IMR-90 (cell line): ENCODE measurements around the gene SMAP1. TPM values are rescaled to one million over a fixed set of nuclear protein-coding genes. Genes with fewer than 3 reads are reported as not detected.

Source experiments
- ATAC-seq: fragments of 200-7000 bp; cut with Tn5 transposase; 2 replicates; pipeline ENCODE4 v1.9.1; 2020; ENCODE audit warnings: low read depth, mild to moderate bottlenecking, moderate library complexity
- BruUV-seq: library from RNA; stranded (reverse); fragments of 400-500 nt; replicated peaks from 2 replicates; lab custom pipeline; 2021; lab: Mats Ljungman, UMichigan
- CTCF ChIA-PET: fragments of 300-600 bp; formaldehyde crosslinking; extraction: SDS; loops from one replicate; lab custom pipeline; 2021; ENCODE audit warnings: antibody characterized with exemption; lab: Yijun Ruan, JAX
- POLR2A ChIA-PET: fragments of 300-600 bp; sonication (Branson Sonifier 250); formaldehyde crosslinking; loops from one replicate; lab custom pipeline; 2022; ENCODE audit warnings: antibody characterized with exemption; ENCODE audit not compliant: unreplicated experiment; lab: Charles Lee
- DNase-seq: peaks from one replicate; pipeline ENCODE4 v3.0.0; 2013
- H2AFZ ChIP-seq: replicated peaks from 2 replicates; pipeline ENCODE3; 2013; ENCODE audit warnings: low read length, mild to moderate bottlenecking; ENCODE audit not compliant: poor library complexity
- H2AK5ac ChIP-seq: 2 replicates; pipeline ENCODE4 v1.6.1; 2013; ENCODE audit warnings: low read depth, low read length, inconsistent platforms
- H2AK9ac ChIP-seq: replicated peaks from 2 replicates; pipeline ENCODE3; 2013; ENCODE audit warnings: mild to moderate bottlenecking, low read depth, low read length, moderate library complexity; ENCODE audit not compliant: poor library complexity
- H2BK120ac ChIP-seq: 2 replicates; pipeline ENCODE4 v1.6.1; 2013; ENCODE audit warnings: low read depth, low read length, inconsistent platforms
- H2BK15ac ChIP-seq: 3 replicates; pipeline ENCODE4 v1.6.1; 2013; ENCODE audit warnings: low read depth, low read length, inconsistent platforms
- H2BK20ac ChIP-seq: 2 replicates; pipeline ENCODE4 v1.6.1; 2013; ENCODE audit warnings: low read depth, mild to moderate bottlenecking, inconsistent platforms, low read length, moderate library complexity
- H2BK5ac ChIP-seq: 2 replicates; pipeline ENCODE4 v1.6.1; 2013; ENCODE audit warnings: mild to moderate bottlenecking, low read depth, low read length, inconsistent platforms; ENCODE audit not compliant: poor library complexity, severe bottlenecking
- H3K14ac ChIP-seq: replicated peaks from 2 replicates; pipeline ENCODE4 v1.6.1; 2013; ENCODE audit warnings: low read depth, low read length, inconsistent platforms
- H3K18ac ChIP-seq: 2 replicates; pipeline ENCODE4 v1.6.1; 2013; ENCODE audit warnings: low read depth, low read length, control low read depth
- H3K23ac ChIP-seq: 2 replicates; pipeline ENCODE4 v1.6.1; 2013; ENCODE audit warnings: low read depth, low read length, inconsistent platforms
- H3K27ac ChIP-seq: 2 replicates; pipeline ENCODE4 v1.5.1; 2013; ENCODE audit warnings: mild to moderate bottlenecking, control low read depth, low read length; ENCODE audit not compliant: insufficient read depth
- H3K27me3 ChIP-seq: 2 replicates; pipeline ENCODE4 v1.6.1; 2013; ENCODE audit warnings: low read length; ENCODE audit not compliant: control insufficient read depth, insufficient read depth
- H3K36me3 ChIP-seq: 2 replicates; pipeline ENCODE4 v1.6.1; 2013; ENCODE audit warnings: low read length, mixed read lengths; ENCODE audit not compliant: control insufficient read depth, insufficient read depth
- H3K4ac ChIP-seq: 2 replicates; pipeline ENCODE4 v1.6.1; 2013; ENCODE audit warnings: low read depth, low read length, inconsistent platforms
- H3K4me1 ChIP-seq: 2 replicates; pipeline ENCODE4 v1.6.1; 2013; ENCODE audit warnings: low read length, mixed read lengths; ENCODE audit not compliant: control insufficient read depth, insufficient read depth
- H3K4me2 ChIP-seq: 2 replicates; pipeline ENCODE4 v1.6.1; 2013; ENCODE audit warnings: low read depth, mild to moderate bottlenecking, control low read depth, low read length, moderate library complexity
- H3K4me3 ChIP-seq: 2 replicates; pipeline ENCODE4 v1.5.1; 2013; ENCODE audit warnings: low read depth, mild to moderate bottlenecking, control low read depth, low read length, moderate library complexity; ENCODE audit not compliant: insufficient read depth
- H3K56ac ChIP-seq: 2 replicates; pipeline ENCODE4 v1.6.1; 2013; ENCODE audit warnings: low read length, inconsistent platforms; ENCODE audit not compliant: insufficient read depth; ENCODE audit errors: extremely low read depth
- H3K79me1 ChIP-seq, 2 experiments: 2 replicates each; pipeline ENCODE4 v1.6.1; 2013; ENCODE audit warnings: low read length in 2 of 2, inconsistent platforms in 1 of 2, low read depth in 1 of 2
- H3K9ac ChIP-seq: 2 replicates; pipeline ENCODE4 v1.6.1; 2013; ENCODE audit warnings: low read depth, low read length, control low read depth
- H3K9me1 ChIP-seq: 2 replicates; pipeline ENCODE4 v1.6.1; 2013; ENCODE audit warnings: low read length, inconsistent platforms; ENCODE audit not compliant: insufficient read depth
- H3K9me3 ChIP-seq: 2 replicates; pipeline ENCODE4 v1.6.1; 2013; ENCODE audit warnings: low read length; ENCODE audit not compliant: control insufficient read depth, insufficient read depth
- H4K20me1 ChIP-seq: 2 replicates; pipeline ENCODE4 v1.6.1; 2013; ENCODE audit warnings: low read length, inconsistent platforms; ENCODE audit not compliant: insufficient read depth
- H4K5ac ChIP-seq: 2 replicates; pipeline ENCODE4 v1.6.1; 2013; ENCODE audit warnings: mild to moderate bottlenecking, low read depth, low read length, control low read depth
- H4K8ac ChIP-seq, 2 experiments: 2 replicates each; pipeline ENCODE4 v1.6.1; 2013; ENCODE audit warnings: low read depth in 2 of 2, low read length in 2 of 2, control low read depth in 1 of 2, inconsistent platforms in 1 of 2
- H4K91ac ChIP-seq: 2 replicates; pipeline ENCODE4 v1.6.1; 2013; ENCODE audit warnings: low read depth, low read length, inconsistent platforms; ENCODE audit not compliant: insufficient read depth
- BHLHE40 ChIP-seq: fragments of 150-350 bp; IDR thresholded peaks from 2 replicates; pipeline ENCODE4 v1.6.1; 2016; ENCODE audit warnings: mild to moderate bottlenecking, low read depth, low read length
- CEBPB ChIP-seq: IDR thresholded peaks from 2 replicates; pipeline ENCODE4 v1.6.1; 2012; ENCODE audit warnings: low read depth, low read length, improper control_type of control experiment
- CHD1 ChIP-seq: IDR thresholded peaks from 2 replicates; pipeline ENCODE4 v1.6.1; 2012; ENCODE audit warnings: low read depth, low read length, improper control_type of control experiment
- FOS ChIP-seq: fragments of 150-350 bp; IDR thresholded peaks from 2 replicates; pipeline ENCODE4 v1.6.1; 2016; ENCODE audit warnings: low read depth, low read length
- MAFK ChIP-seq: IDR thresholded peaks from 2 replicates; pipeline ENCODE4 v1.6.1; 2012; ENCODE audit warnings: low read depth, low read length, improper control_type of control experiment
- MAZ ChIP-seq: IDR thresholded peaks from 2 replicates; pipeline ENCODE4 v1.6.1; 2012; ENCODE audit warnings: low read depth, mild to moderate bottlenecking, low read length, improper control_type of control experiment, moderate library complexity, borderline replicate concordance
- MXI1 ChIP-seq: IDR thresholded peaks from 2 replicates; pipeline ENCODE4 v1.6.1; 2012; ENCODE audit warnings: low read depth, mild to moderate bottlenecking, low read length, moderate library complexity, borderline replicate concordance
- NFE2L2 ChIP-seq: fragments of 150-350 bp; IDR thresholded peaks from 2 replicates; pipeline ENCODE4 v1.6.1; 2016; ENCODE audit warnings: low read depth, mild to moderate bottlenecking, low read length
- POLR2A ChIP-seq: IDR thresholded peaks from 2 replicates; pipeline ENCODE4 v1.6.1; 2012; ENCODE audit warnings: mild to moderate bottlenecking, low read depth, low read length
- RAD21 ChIP-seq: IDR thresholded peaks from 2 replicates; pipeline ENCODE4 v1.6.1; 2012; ENCODE audit warnings: low read length, improper control_type of control experiment
- RCOR1 ChIP-seq: IDR thresholded peaks from 2 replicates; pipeline ENCODE4 v1.6.1; 2012; ENCODE audit warnings: mild to moderate bottlenecking, low read length, improper control_type of control experiment; ENCODE audit not compliant: insufficient replicate concordance
- RFX5 ChIP-seq: IDR thresholded peaks from 2 replicates; pipeline ENCODE4 v1.8.0; 2012; ENCODE audit warnings: low read depth, mild to moderate bottlenecking, low read length, moderate library complexity
- SMC3 ChIP-seq: fragments of 150-350 bp; IDR thresholded peaks from 2 replicates; pipeline ENCODE4 v1.6.1; 2016; ENCODE audit warnings: low read depth, mild to moderate bottlenecking, antibody characterized with exemption, low read length, moderate library complexity
- WGBS, 2 experiments: methylation state at CpG; one replicate each; pipeline versions ENCODE4 v1.1.5 to v1.1.7; 2013; ENCODE audit warnings: missing lambda C conversion rate in 2 of 2; ENCODE audit not compliant: insufficient read length in 1 of 2; ENCODE audit errors: extremely low coverage in 2 of 2; 5-methylcytosine and 5-hydroxymethylcytosine counted together
- dilution Hi-C: fragments of 300-500 bp; cut with HindIII; formaldehyde crosslinking; loops from one replicate; pipeline ENCODE4 v1.14.3; 2018; ENCODE audit warnings: low sequenced_read_pairs; ENCODE audit not compliant: unreplicated experiment
- in situ Hi-C: fragments of 300-500 bp; cut with MboI; formaldehyde crosslinking; loops from 3 replicates; pipeline ENCODE4 v1.14.3; 2019; ENCODE audit warnings: low sequenced_read_pairs, inconsistent platforms, mixed read lengths
- intact Hi-C: fragments of 100-400 bp; cut with micrococcal nuclease; formaldehyde crosslinking; loops from 2 replicates; pipeline ENCODE4 v1.10.0; 2022
- polyA plus RNA-seq, 3 experiments: library from polyadenylated mRNA; depleted of rRNA; stranded (reverse); fragments of >200 nt; gene quantifications; 2 replicates each; pipeline ENCODE4 v1.2.3, GENCODE V29; 2012; ENCODE audit warnings: low replicate concordance in 1 of 3
- total RNA-seq: library from RNA; depleted of rRNA; stranded (reverse); fragments of >200 nt; gene quantifications from 2 replicates; pipeline ENCODE4 v1.2.3, GENCODE V29; 2012
- TF ChIP-seq, protein P1 (sequence below): fragments of 150-350 bp; IDR thresholded peaks from 2 replicates; pipeline ENCODE4 v1.6.1; 2017; ENCODE audit warnings: mild to moderate bottlenecking, antibody characterized with exemption, low read length, low read depth
- TF ChIP-seq, protein P2 (sequence below): fragments of 150-350 bp; IDR thresholded peaks from 2 replicates; pipeline ENCODE4 v1.6.1; 2016; ENCODE audit warnings: low read depth, mild to moderate bottlenecking, low read length, moderate library complexity, borderline replicate concordance
- TF ChIP-seq, protein P3 (sequence below): conservative IDR thresholded peaks from 2 replicates; pipeline ENCODE4 v1.5.1; 2012; ENCODE audit warnings: mild to moderate bottlenecking, low read depth, low read length, improper control_type of control experiment

SMAP1 gene
- total and polyA plus RNA-seq, 2 of the 4 experiments (the other 2 are of a cell fraction), result 14.8 to 16.7 TPM

DNA sequence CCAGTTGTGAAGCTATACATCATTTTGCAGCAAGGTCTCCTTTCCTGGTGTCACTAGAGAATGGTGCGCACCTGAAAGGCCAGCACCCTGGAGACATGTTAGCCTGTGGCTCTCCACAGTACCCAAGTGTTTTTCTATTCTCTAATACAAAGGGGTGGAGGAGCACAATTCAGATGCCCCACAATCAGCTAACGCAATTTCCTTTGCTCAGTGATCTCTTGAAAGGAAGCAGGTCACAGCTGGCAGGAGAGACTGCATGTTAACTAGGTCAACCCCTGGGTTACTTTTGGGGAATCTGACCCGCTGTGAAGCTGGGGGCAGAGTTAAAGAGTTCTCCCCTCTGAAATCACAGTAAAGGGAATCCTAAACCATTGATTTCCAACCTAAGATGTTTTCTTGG lies 196.7 kb downstream of the SMAP1 start:
- Histone ChIP-seq H3K4me2 (no peak overlapping the region), H4K20me1 (no peaks in the 10 kb centered on the region), H3K14ac (no peak overlapping the region), H4K8ac (no peak overlapping the region), H3K4me1 (no peaks in the 10 kb centered on the region), H3K18ac (no peak overlapping the region), H3K9ac (no peak overlapping the region), H3K56ac (no peak overlapping the region), H3K23ac (no peak overlapping the region), H3K79me1 (no peaks in the 10 kb centered on the region), H2AK9ac (no peak overlapping the region), H2AK5ac (no peak overlapping the region), H3K27ac (no peak overlapping the region), H2BK120ac (no peak overlapping the region), H3K4ac (no peak overlapping the region), H4K5ac (no peak overlapping the region), H3K9me1 (no peaks in the 10 kb centered on the region), H2BK20ac (no peak overlapping the region), H3K9me3 (no peaks in the 10 kb centered on the region), H3K4me3 (no peak overlapping the region), H3K27me3 (no peaks in the 10 kb centered on the region), H2AFZ (no peak overlapping the region), H2BK5ac (no peak overlapping the region), H3K36me3 (no peaks in the 10 kb centered on the region), H2BK15ac (no peak overlapping the region), H4K91ac (no peak overlapping the region)
- intact Hi-C loops (no loop called here), in situ Hi-C loops (no loop called here), dilution Hi-C loops (no loop called here)
- no peak for TF ChIP-seq MXI1
- TF ChIP-seq BHLHE40, result no peak
- TF ChIP-seq CHD1, result no peak
- no peak for TF ChIP-seq RAD21
- TF ChIP-seq MAFK, result no peak
- no peak for TF ChIP-seq SMC3
- no peak for TF ChIP-seq RFX5
- TF ChIP-seq RCOR1, result no peak
- no peak for TF ChIP-seq MAZ
- TF ChIP-seq FOS, result no peak
- TF ChIP-seq, protein P1, sequence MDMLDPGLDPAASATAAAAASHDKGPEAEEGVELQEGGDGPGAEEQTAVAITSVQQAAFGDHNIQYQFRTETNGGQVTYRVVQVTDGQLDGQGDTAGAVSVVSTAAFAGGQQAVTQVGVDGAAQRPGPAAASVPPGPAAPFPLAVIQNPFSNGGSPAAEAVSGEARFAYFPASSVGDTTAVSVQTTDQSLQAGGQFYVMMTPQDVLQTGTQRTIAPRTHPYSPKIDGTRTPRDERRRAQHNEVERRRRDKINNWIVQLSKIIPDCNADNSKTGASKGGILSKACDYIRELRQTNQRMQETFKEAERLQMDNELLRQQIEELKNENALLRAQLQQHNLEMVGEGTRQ, result no peak
- TF ChIP-seq, protein P2, sequence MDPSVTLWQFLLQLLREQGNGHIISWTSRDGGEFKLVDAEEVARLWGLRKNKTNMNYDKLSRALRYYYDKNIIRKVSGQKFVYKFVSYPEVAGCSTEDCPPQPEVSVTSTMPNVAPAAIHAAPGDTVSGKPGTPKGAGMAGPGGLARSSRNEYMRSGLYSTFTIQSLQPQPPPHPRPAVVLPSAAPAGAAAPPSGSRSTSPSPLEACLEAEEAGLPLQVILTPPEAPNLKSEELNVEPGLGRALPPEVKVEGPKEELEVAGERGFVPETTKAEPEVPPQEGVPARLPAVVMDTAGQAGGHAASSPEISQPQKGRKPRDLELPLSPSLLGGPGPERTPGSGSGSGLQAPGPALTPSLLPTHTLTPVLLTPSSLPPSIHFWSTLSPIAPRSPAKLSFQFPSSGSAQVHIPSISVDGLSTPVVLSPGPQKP, result no peak
- no peak for TF ChIP-seq CEBPB
- no peak for TF ChIP-seq NFE2L2
- no peak for TF ChIP-seq POLR2A
- TF ChIP-seq, protein P3, sequence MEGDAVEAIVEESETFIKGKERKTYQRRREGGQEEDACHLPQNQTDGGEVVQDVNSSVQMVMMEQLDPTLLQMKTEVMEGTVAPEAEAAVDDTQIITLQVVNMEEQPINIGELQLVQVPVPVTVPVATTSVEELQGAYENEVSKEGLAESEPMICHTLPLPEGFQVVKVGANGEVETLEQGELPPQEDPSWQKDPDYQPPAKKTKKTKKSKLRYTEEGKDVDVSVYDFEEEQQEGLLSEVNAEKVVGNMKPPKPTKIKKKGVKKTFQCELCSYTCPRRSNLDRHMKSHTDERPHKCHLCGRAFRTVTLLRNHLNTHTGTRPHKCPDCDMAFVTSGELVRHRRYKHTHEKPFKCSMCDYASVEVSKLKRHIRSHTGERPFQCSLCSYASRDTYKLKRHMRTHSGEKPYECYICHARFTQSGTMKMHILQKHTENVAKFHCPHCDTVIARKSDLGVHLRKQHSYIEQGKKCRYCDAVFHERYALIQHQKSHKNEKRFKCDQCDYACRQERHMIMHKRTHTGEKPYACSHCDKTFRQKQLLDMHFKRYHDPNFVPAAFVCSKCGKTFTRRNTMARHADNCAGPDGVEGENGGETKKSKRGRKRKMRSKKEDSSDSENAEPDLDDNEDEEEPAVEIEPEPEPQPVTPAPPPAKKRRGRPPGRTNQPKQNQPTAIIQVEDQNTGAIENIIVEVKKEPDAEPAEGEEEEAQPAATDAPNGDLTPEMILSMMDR, result no peak
- ChIA-PET CTCF (interaction anchor here (0.6 kb wide), 1 partner anchor 300 kb away, joined by 3 read pairs; no protein-coding TSS in a partner anchor), POLR2A (no interaction called here)
- DNase-seq (no peak), ATAC-seq (no peak)
- BruUV-seq, result no TSS peak
- WGBS, 2 experiments, result no CpG with 5 or more reads among the region's 3 CpGs
